H1 (cell line): ENCODE measurements around the gene SLC7A7. TPM values are rescaled to one million over a fixed set of nuclear protein-coding genes. Genes with fewer than 3 reads are reported as not detected.
A peak's percentile ranks its signal among the peaks of the same experiment; 100 is the strongest.

ENCODE experiments used
- CTCF ChIA-PET: fragments of 300-600 bp; sonication (Branson Sonifier 250); formaldehyde crosslinking; loops from one replicate; lab custom pipeline; 2021; ENCODE audit not compliant: partially characterized antibody; lab: Charles Lee
- POLR2A ChIA-PET: fragments of 300-600 bp; sonication (Branson Sonifier 250); formaldehyde crosslinking; loops from one replicate; lab custom pipeline; 2021; ENCODE audit warnings: inconsistent platforms; ENCODE audit not compliant: partially characterized antibody; lab: Charles Lee
- DNase-seq, 2 experiments: peaks; one replicate each; pipeline versions ENCODE4 v3.0.0 to v3.0.0-alpha.2; 2010 to 2022; ENCODE audit warnings: low spot score in 2 of 2, low read depth in 1 of 2, mixed read lengths in 1 of 2
- FAIRE-seq: peaks from 2 replicates; lab custom pipeline; 2011; peaks lifted over from hg19 to GRCh38; lab: Jason Lieb, UNC
- H2AFZ ChIP-seq: 2 replicates; pipeline ENCODE4 v1.8.1; 2012; ENCODE audit warnings: low read length, inconsistent platforms
- H2AK5ac ChIP-seq: 2 replicates; pipeline ENCODE4 v1.6.1; 2013; ENCODE audit warnings: low read depth, low read length
- H2BK120ac ChIP-seq: replicated peaks from 2 replicates; pipeline ENCODE3; 2013; ENCODE audit warnings: low read depth, low read length, inconsistent platforms
- H2BK12ac ChIP-seq: 2 replicates; pipeline ENCODE4 v1.6.1; 2013; ENCODE audit warnings: low read depth, low read length
- H2BK15ac ChIP-seq: 2 replicates; pipeline ENCODE4 v1.6.1; 2013; ENCODE audit warnings: low read length
- H2BK20ac ChIP-seq: 2 replicates; pipeline ENCODE4 v1.6.1; 2013; ENCODE audit warnings: low read length
- H2BK5ac ChIP-seq: 2 replicates; pipeline ENCODE4 v1.6.1; 2013; ENCODE audit warnings: low read depth, low read length
- H3K14ac ChIP-seq: 2 replicates; pipeline ENCODE4 v1.6.1; 2013; ENCODE audit warnings: inconsistent platforms; ENCODE audit not compliant: insufficient read length
- H3K18ac ChIP-seq: 2 replicates; pipeline ENCODE4 v1.6.1; 2013; ENCODE audit warnings: low read length; ENCODE audit errors: extremely low read depth
- H3K23ac ChIP-seq: 2 replicates; pipeline ENCODE4 v1.6.1; 2013; ENCODE audit warnings: inconsistent platforms; ENCODE audit not compliant: insufficient read length
- H3K23me2 ChIP-seq: 2 replicates; pipeline ENCODE4 v1.6.1; 2013; ENCODE audit warnings: low read depth, low read length
- H3K27ac ChIP-seq: 2 replicates; pipeline ENCODE4 v1.6.1; 2011; ENCODE audit warnings: low read depth, low read length, inconsistent platforms
- H3K27me3 ChIP-seq, 4 experiments: replicated peaks in 1 of 4; 1 replicate in 1 of 4; 2 replicates in 3 of 4; pipeline versions ENCODE4 v1.6.1 to v1.8.1; 2011 to 2013; ENCODE audit warnings: low read length in 3 of 4, mild to moderate bottlenecking in 3 of 4, inconsistent platforms in 2 of 4, mixed read lengths in 2 of 4, moderate library complexity in 1 of 4; ENCODE audit not compliant: control insufficient read depth in 3 of 4, insufficient read depth in 3 of 4; ENCODE audit errors: extremely low read depth in 1 of 4
- H3K36me3 ChIP-seq, 4 experiments: 2 replicates each; pipeline versions ENCODE4 v1.6.1 to v1.8.1; 2011 to 2013; ENCODE audit warnings: mild to moderate bottlenecking in 4 of 4, low read length in 3 of 4, moderate library complexity in 2 of 4, control low read depth in 1 of 4, inconsistent platforms in 1 of 4; ENCODE audit not compliant: insufficient read depth in 4 of 4, control insufficient read depth in 2 of 4
- H3K4ac ChIP-seq: replicated peaks from 2 replicates; pipeline ENCODE3; 2013; ENCODE audit warnings: low read length, low read depth, mixed read lengths, inconsistent platforms; ENCODE audit not compliant: insufficient read length
- H3K4me1 ChIP-seq, 4 experiments: replicated peaks in 1 of 4; 1 replicate in 1 of 4; 2 replicates in 3 of 4; pipeline versions ENCODE4 v1.6.1 to v1.8.1; 2011 to 2013; ENCODE audit warnings: low read length in 3 of 4, inconsistent platforms in 2 of 4, mixed read lengths in 1 of 4; ENCODE audit not compliant: insufficient read depth in 4 of 4, control insufficient read depth in 3 of 4
- H3K4me2 ChIP-seq, 2 experiments: 2 replicates each; pipeline versions ENCODE4 v1.6.1 to v1.8.1; 2011 to 2013; ENCODE audit warnings: low read depth in 2 of 2, low read length in 2 of 2, control low read depth in 1 of 2, inconsistent platforms in 1 of 2, mild to moderate bottlenecking in 1 of 2; ENCODE audit not compliant: insufficient read depth in 1 of 2
- H3K4me3 ChIP-seq, 4 experiments: fragments of 200-600, 300-600 bp in 1 of 4; sonication (generic), shearing (Covaris generic), sonication (Bioruptor Twin) in 1 of 4; 2 replicates each; pipeline versions ENCODE4 v1.5.1 to v1.8.1; 2011 to 2016; ENCODE audit warnings: low read length in 4 of 4, low read depth in 3 of 4, control low read depth in 2 of 4, inconsistent platforms in 2 of 4, mild to moderate bottlenecking in 2 of 4, mixed read lengths in 1 of 4, moderate library complexity in 1 of 4; ENCODE audit not compliant: insufficient read depth in 2 of 4; ENCODE audit errors: extremely low read depth in 1 of 4
- H3K56ac ChIP-seq: replicated peaks from 2 replicates; pipeline ENCODE3; 2013; ENCODE audit warnings: low read depth, mild to moderate bottlenecking, mixed read lengths, low read length, inconsistent platforms; ENCODE audit not compliant: insufficient read length
- H3K79me1 ChIP-seq: 2 replicates; pipeline ENCODE4 v1.6.1; 2013; ENCODE audit warnings: low read depth, low read length, control low read depth
- H3K79me2 ChIP-seq, 2 experiments: 2 replicates each; pipeline versions ENCODE4 v1.6.1 to v1.8.1; 2012 to 2013; ENCODE audit warnings: low read length in 2 of 2, mild to moderate bottlenecking in 2 of 2, inconsistent platforms in 1 of 2; ENCODE audit not compliant: insufficient read depth in 2 of 2, control insufficient read depth in 1 of 2
- H3K9ac ChIP-seq, 4 experiments: replicated peaks in 1 of 4; 1 replicate in 1 of 4; 2 replicates in 3 of 4; pipeline versions ENCODE4 v1.6.1 to v1.8.1; 2011 to 2013; ENCODE audit warnings: low read depth in 3 of 4, low read length in 3 of 4, control low read depth in 2 of 4, mild to moderate bottlenecking in 2 of 4, moderate library complexity in 2 of 4, inconsistent platforms in 1 of 4; ENCODE audit errors: extremely low read depth in 1 of 4
- H3K9me3 ChIP-seq, 2 experiments: 2 replicates each; pipeline versions ENCODE4 v1.6.1 to v1.8.1; 2012 to 2013; ENCODE audit warnings: mild to moderate bottlenecking in 2 of 2, moderate library complexity in 2 of 2, control low read depth in 1 of 2, inconsistent platforms in 1 of 2, low read depth in 1 of 2, low read length in 1 of 2, mixed read lengths in 1 of 2; ENCODE audit not compliant: insufficient read depth in 2 of 2
- H4K20me1 ChIP-seq, 2 experiments: replicated peaks in 1 of 2; 2 replicates each; pipeline versions ENCODE3 to v1.8.1; 2011 to 2013; ENCODE audit warnings: inconsistent platforms in 2 of 2, low read length in 2 of 2, mild to moderate bottlenecking in 1 of 2; ENCODE audit not compliant: insufficient read depth in 2 of 2, control insufficient read depth in 1 of 2
- H4K5ac ChIP-seq: 2 replicates; pipeline ENCODE4 v1.6.1; 2013; ENCODE audit warnings: low read length, low read depth, mixed read lengths, inconsistent platforms; ENCODE audit not compliant: insufficient read length
- H4K8ac ChIP-seq: 2 replicates; pipeline ENCODE4 v1.8.0; 2013; ENCODE audit warnings: mild to moderate bottlenecking, moderate library complexity, low read length, inconsistent platforms; ENCODE audit not compliant: insufficient read depth; ENCODE audit errors: extremely low read depth
- H4K91ac ChIP-seq: replicated peaks from 2 replicates; pipeline ENCODE3; 2013; ENCODE audit warnings: low read length, mixed read lengths, inconsistent platforms; ENCODE audit not compliant: insufficient read length
- E2F6 ChIP-seq: IDR thresholded peaks from 2 replicates; pipeline ENCODE4 v1.6.1; 2012; ENCODE audit warnings: inconsistent platforms
- WGBS, 2 experiments: shearing (Covaris generic) in 1 of 2; methylation state at CpG; one replicate each; pipeline versions ENCODE4 v1.1.6 to v1.1.7; 2013 to 2015; ENCODE audit warnings: low lambda C conversion rate in 2 of 2, mixed read lengths in 2 of 2, inconsistent platforms in 1 of 2, low coverage in 1 of 2, missing lambda C conversion rate in 1 of 2; ENCODE audit not compliant: insufficient replicate concordance in 2 of 2, insufficient coverage in 1 of 2, insufficient read length in 1 of 2; ENCODE audit errors: extremely low coverage in 1 of 2, missing lambda C conversion rate in 1 of 2; 5-methylcytosine and 5-hydroxymethylcytosine counted together
- polyA plus RNA-seq, 7 experiments: library from polyadenylated mRNA; depleted of rRNA in 3 of 7; stranded (reverse) in 5 of 7; unstranded in 2 of 7; fragments of >200 nt in 5 of 7; fragments of 200-250 nt in 2 of 7; gene quantifications; 1 replicate in 5 of 7; 2 replicates in 1 of 7; 4 replicates in 1 of 7; pipeline versions ENCODE4 v1.2.1 to v1.2.3, GENCODE V29; 2011 to 2013; ENCODE audit warnings: missing spikeins in 2 of 7, mixed read lengths in 2 of 7
- total RNA-seq: library from RNA; stranded (reverse); fragmentation: NEBNext Ultra II Directional; extraction: Animal tissue kit (Norgen Biotek cat#: 25700); gene quantifications from 2 replicates; pipeline ENCODE4 v1.2.1, GENCODE V29; 2021

The SLC7A7 gene
- total and polyA plus RNA-seq, 2 of the 8 experiments (the other 6 are each of a cell fraction or from before 2014, with no cell fraction given) = 5.8 to 14.9 TPM

GRCh38 chr14:22824711-22825359 lies 9.6 kb upstream of the SLC7A7 start:
- no peak for TF ChIP-seq E2F6
- no peak overlapping the region for H2AK5ac ChIP-seq
- H3K9me3 ChIP-seq = no peaks in the 10 kb centered on the region
- no peak overlapping the region for H3K14ac ChIP-seq
- H3K27me3 ChIP-seq = no peaks in the 10 kb centered on the region
- H2BK20ac ChIP-seq = 0 out of 2 replicates have a peak overlapping the region, but pooled peaks have one; percentile 90
- H3K4me1 ChIP-seq = peaks cover 11 to 16% (median 13%) of the 10 kb centered on the region in 4 experiments
- no peaks in the 10 kb centered on the region for H3K36me3 ChIP-seq
- H3K79me1 ChIP-seq = no peaks in the 10 kb centered on the region
- peaks cover 0 to 1% of the 10 kb centered on the region in 2 experiments; a peak in 2 of 4 replicates for H3K79me2 ChIP-seq
- DNase-seq = no peak
- WGBS, 2 experiments = 86% methylated on average over 8 of the region's 8 CpGs; no CpG with 5 or more reads in 1 of the 2 experiments
- H2AFZ ChIP-seq = peak overlapping the region; percentile 20; the same call in 1 of the 2 replicates
- no peak overlapping the region for H3K23ac ChIP-seq
- no peak overlapping the region for H3K56ac ChIP-seq
- no peak overlapping the region for H3K4ac ChIP-seq
- H4K5ac ChIP-seq = no peak overlapping the region
- no peak overlapping the region for H2BK120ac ChIP-seq
- H4K20me1 ChIP-seq = no peaks in the 10 kb centered on the region
- CTCF ChIA-PET = interaction anchor here (1.1 to 53.1 kb wide), 6 partner anchors 12 to 254 kb away, joined by 3 to 1562 read pairs (median 25); partner anchors contain the start of genes LRP10, MMP14 and REM2
- no peak overlapping the region for H3K9ac ChIP-seq
- H3K4me3 ChIP-seq = no peak overlapping the region
- H3K4me2 ChIP-seq = no peak overlapping the region
- H2BK15ac ChIP-seq = 0 out of 2 replicates have a peak overlapping the region, but pooled peaks have one; percentile 12
- peak overlapping the region; percentile 0; the same call in 1 of the 2 replicates for H2BK12ac ChIP-seq
- H3K18ac ChIP-seq = peak overlapping the region; percentile 51; the same call in 1 of the 2 replicates
- POLR2A ChIA-PET = interaction anchor here (0.7 to 7.1 kb wide), 6 partner anchors 11 to 104 kb away, joined by 3 to 136 read pairs (median 14); partner anchors contain the start of genes MMP14, OXA1L and PRMT5
- peaks cover 9% of the 10 kb centered on the region for H3K23me2 ChIP-seq
- FAIRE-seq = no peak
- H4K91ac ChIP-seq = no peak overlapping the region
- no peak overlapping the region for H4K8ac ChIP-seq
- H3K27ac ChIP-seq = no peak overlapping the region
- no peak overlapping the region; the same call in 1 of the 2 replicates for H2BK5ac ChIP-seq
